Pons (tissue), 1 donor: ENCODE data around the gene CFAP74.

Source experiments
- DNase-seq: peaks from one replicate; pipeline ENCODE4 v3.0.0-alpha.2; 2016; ENCODE audit warnings: low spot score

The CFAP74 gene

DNA sequence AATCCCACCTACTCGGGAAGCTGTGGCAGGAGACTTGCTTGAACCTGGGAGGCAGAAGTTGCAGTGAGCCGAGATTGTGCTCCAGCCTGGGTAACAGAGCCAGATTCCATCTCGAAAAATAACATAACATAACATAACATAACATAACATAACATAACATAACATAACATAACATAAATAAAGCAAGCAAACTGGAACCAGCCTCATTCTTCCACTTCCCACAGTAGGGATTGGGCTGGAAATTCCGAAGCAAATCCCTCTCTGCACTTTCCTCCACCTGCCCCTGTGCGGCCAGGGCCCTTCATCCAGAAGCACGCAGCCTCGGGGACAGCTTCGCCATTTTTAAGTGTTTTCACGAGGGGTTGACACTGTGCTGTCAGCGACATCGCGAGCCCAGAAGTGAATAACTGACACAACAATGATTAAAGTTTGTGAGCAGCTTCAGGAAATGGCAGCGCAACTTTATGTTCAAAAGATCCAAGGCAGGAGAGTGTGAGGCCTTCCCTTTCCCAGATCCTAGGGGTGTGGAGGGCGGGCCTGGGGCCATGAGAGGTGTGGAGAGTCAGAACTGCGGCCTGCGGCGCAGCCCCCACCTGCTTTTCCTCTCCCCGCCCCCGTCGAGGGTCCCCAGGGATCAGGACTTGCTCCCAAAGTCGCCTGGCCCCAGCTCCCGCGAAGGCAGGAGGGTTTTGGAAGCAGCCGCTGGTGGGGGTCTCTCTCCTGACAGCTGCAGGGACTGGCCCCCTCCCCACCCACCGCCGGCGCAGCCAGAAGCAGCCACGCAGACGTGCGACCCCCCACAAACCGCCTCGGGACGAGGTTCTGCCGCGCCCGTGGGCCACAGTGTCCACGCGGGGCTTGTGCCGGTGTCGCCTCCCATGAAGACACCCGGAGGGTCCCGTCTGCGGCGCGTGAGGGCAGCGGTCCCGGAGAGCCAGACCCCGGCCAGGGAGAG is 14.9 kb upstream of the CFAP74 start:
- no peak for DNase-seq

DNA sequence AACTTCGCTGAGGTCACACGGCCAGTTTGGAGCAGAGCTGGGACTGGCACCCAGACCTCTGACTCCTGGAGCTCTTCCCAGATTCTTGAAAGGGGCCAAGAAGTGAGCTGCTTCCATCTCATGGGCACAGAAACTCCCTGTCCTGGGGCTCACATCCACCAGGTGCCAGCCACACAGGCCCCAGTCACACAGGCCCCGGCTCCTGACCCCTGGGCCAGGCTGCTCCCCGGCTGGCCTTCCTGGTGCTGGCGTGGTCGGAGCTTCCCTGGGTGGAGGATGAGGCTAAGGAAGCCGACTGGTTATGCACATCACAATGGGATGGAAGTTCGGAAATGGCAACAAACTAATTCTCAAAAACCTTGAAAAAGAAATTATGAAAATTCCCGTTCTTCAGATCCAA is 12.5 kb upstream of the CFAP74 start:
- no peak for DNase-seq

DNA sequence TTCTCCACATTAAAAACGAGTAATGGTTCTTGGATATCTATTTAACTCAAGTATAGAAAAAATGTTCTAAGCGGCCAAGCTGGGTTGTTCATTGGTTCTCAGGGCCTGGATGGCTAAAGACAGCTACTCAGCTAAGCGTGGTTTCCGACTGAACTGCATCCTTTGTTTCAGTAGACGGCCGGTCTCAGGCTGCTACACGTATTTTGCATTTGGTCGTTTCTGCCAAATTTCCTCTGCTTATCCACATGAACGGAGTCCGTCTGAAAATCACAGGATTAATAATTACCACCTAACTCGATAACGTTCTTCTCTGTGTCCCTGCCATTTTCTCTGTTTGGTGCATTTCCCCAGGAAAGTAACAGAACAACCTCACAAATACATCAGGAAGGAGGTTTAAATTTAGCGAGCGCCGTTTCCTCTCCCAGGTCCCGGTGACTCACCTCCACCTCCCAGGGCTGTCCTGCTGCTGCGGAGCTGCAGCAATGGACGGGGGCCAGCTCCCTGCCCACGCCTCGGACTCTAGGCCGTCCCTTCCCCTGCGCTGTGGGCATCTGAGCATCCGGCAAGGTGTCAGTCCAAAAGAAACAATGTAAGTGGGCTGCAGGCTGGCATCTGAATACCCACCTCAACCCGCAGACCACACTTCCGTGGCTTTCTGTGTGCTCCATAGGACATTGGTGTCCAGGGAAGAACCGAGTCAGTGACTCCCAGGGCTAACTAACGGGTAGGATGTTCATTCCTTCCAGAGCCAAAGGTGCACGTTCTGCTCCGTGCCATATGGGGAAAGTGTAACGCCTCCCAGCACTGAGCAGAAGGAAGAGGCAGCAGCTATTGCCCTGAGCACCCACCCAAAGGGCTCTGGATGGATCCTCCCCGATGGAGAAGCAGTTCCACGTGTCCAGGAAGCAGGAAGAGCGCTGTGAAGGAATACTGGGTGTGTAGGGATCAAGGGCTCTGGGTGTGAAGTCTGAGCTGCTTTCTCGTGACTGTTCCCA is 11.5 kb upstream of the CFAP74 start:
- DNase-seq: no peak

DNA sequence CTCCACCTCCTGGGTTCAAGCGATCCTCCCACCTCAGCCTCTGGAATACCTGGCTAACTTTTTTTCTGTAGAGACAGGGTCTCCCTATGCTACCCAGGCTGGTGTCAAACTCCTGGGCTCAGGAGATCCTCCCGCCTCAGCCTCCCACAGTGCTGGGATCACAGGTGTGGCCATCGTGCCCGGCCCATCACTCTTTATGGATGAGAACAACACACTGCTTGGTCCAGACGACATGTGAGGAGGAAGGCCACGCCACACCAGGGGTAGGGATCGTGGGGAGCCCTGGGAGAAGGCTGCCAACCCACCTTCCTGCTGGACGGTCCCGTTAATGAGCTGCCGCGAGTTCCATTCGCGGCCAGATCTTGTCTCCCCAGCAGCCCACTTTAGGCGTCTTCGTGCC is 10.6 kb upstream of the CFAP74 start:
- no peak for DNase-seq

DNA sequence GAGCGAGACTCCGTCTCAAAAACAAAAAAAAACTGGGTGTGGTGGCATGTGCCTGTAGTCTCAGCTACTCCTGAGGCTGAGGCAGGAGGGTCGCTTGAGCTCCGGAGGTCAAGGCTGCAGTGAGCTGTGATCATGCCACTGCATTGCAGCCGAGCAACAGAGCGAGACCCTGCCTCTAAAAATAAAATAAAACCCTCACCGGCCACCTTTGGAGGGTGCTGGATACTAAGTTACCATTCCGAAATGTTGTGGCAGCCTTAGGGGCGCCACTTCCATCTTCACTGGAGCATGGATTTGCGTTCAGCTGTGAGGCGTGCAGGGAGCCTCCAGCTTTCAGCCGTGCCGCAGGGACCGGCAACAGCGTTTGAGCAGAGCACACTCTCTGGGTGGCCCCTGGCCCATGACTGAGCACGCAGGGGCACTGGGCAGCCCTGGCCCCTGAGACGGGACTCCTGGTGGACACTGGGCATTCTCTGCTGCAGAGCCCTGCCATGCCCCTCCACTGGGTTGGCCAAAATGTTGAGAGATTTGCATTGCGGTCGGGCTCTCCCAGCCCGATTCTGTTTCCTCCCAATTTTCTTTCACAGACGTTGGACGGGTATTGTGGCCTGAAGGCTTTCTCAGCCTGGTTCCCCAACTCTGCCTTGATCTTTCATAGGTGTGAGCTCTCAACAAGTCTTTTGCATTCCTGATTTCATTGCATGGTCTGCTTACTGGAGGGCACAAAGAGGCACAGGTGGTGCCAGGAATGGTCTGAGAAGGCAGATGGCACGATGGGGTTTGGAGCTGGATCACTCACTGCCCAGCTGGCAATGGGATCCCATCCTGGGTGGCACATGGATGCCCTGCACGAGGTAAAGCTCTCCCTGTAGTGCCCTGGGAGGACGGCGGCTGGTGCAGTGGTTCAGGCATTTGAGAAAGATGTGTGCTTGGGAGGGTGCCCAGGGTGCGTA is 5.8 kb upstream of the CFAP74 start:
- DNase-seq: no peak

DNA sequence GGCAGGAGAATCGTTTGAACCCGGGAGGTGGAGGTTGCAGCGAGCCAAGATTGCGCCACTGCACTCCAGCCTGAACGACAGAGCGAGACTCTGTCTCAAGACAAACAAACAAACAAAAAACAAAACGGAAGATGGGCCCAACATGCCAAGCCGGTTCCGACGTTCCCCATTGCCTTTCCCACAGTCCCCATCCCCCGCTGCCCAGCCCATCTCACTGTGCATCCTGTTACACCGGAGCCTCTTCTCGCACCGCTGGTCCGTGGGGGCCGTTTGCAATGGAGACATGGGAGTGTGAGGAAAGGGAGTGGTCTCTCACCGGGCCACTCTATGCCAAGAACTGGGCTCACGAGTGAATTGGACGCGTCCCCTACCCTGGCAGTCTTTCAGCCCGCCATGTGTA is 1.3 kb upstream of the CFAP74 start:
- no peak for DNase-seq

DNA sequence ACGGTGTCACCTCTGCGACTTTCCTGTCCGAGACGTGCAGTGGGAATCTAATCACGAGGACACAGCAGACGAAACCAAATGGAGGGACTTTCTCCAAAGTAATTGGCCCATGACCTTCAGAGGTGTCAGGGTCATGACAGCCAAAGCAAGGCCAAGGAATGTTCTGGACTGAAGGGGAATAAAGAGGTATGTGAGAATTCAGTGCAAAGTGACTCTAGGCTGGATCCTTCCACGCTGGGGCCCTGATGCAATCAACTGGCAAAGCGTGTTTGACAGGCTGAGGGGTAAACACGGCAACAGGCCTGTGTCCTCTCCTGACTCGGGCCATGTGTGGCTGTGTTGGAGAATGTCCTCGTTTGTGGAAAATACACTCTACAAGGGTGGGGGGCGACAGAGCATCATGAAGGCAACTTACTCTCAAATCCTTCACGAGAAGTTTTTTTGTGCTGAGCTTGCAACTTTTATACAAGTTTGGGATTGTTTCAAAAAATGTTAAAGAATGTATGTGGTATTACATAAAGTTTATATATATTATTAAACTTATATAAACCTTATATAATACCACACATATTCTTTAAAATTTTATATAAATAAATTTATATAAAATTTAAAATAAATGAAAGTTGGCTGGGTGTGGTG is 1.7 kb downstream of the CFAP74 start:
- DNase-seq: no peak

DNA sequence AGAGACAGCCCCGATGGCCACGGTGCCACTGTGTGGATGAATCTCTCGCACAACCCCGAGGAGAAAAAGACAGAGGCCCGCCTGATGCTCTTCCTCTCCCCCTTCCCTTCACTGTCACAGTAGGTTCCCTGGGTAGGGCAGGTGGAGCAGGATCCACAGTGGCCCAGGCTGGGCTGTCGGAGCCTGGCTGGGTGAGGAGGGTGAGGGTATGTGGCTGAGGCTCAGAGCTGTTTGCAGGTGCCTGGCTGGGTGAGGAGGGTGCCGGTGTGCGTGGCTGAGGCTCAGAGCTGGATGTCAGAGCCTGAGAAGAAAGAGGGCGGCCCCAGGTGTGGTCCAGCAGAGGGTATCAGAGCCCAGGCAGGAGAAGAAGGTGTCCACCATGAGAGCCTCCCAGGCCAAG is 2.7 kb downstream of the CFAP74 start:
- DNase-seq: no peak

DNA sequence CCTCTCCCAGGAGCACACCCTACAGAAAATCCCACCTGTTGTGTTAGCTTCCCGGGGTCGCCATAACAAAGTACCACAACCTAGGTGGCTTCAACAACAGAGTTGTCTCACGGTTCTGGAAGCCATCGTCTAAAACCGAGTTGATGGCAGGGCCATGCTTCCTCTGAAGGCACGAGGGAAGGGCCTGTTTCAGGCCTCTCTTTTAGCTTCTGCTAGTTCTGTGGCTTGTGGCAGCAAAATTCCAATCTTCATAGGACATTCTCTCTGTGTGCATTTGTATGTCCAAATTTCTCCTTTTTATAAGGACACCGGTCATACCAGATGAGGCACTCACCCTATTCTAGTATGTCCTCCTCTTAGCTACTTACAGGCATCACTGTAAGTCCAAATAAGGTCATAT is 3.2 kb downstream of the CFAP74 start:
- no peak for DNase-seq

DNA sequence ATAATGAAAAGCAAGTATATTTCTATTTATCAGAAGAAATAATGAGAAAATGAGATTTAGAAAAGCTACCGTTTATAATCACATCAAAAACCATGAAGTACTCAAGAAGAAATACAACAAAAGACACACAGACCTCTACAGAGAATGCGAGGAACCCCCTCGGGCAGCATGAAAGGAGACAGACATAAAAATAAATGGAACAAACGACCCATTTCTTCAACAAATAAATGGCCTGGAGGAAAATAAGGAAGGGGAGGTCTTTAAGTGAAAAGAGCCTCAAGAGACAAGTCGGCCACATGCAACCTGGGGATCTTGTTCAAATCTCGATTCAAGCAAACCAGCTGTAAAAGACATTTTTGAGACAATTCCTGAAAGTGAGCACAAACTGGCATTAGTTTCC is 6.0 kb downstream of the CFAP74 start:
- no peak for DNase-seq

DNA sequence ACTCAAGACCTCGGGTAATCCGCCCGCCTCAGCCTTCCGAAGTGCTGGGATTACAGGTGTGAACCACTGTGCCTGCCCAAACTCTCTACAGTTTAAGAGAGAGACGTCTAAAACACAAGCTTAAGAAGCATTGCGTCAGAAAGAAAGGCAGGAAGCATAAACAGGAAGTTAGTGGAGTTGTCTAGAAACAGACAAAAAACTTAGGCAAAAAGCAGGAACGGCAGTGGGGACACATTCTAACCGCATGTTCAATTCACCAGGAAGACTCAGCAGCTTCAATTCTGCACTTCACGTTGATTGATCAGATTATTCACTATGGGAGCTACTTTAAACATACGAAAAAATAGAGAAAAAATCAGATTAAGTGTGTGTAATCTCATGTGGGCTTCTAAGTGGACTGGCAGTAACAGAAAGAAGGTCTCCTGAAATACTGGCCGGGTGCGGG is 7.4 kb downstream of the CFAP74 start:
- DNase-seq: peak; percentile 63

DNA sequence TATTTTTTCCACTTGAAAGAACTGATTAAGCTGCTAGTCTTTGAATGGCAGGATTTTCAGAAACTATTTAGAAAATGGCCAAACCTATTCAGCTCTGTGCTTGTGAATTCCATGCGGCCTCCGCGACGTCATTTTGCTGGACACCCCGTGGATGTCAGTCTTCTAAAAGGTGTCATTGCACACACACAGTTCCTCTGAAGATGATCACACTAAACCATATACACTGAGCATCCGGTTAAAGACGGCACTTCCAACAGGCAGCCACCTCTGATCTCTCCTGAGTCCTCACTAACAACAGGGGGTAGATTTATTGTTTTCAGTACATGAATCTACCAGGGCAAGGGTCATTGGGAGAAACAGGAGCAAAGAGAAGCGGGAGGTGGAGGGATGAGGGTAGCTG is 9.1 kb downstream of the CFAP74 start:
- DNase-seq: no peak

DNA sequence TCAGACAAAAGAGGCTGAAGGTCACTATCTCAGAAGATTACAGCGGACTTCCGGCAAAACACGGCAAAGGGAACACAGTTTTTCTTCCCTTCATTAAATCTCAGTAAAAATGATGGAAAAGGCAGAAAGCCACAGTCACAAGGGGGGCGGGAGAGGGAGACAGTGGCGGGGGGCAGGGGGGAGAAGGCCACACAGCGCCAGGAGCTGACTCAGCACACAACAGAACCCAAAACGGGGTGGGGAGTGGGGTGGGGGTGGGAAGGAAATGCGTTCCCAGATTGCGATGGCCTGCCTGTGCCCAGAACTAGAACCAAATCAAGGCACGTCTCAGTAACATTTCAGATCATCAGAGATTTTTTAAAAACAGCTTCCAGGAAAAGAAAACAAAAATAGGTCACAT is 13.4 kb downstream of the CFAP74 start:
- DNase-seq: no peak

DNA sequence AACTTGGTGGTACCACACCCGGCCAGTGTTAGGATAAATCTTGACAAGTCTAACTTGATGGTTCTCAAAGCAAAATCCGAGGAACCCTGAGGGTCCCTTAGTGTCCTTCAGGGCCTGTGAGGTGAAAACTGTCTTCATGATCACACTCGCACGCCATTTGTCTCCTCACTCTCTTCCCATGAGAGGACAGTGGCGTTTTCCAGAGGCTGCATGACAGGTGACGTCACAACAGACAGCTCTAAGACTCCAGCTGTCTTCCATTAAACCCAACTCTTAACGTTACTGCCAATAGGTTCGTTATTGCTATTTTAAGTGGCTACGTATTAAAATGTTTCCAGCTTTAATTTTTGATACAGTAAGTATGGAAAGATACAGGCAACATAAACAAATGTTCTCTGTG is 13.8 kb downstream of the CFAP74 start:
- no peak for DNase-seq

DNA sequence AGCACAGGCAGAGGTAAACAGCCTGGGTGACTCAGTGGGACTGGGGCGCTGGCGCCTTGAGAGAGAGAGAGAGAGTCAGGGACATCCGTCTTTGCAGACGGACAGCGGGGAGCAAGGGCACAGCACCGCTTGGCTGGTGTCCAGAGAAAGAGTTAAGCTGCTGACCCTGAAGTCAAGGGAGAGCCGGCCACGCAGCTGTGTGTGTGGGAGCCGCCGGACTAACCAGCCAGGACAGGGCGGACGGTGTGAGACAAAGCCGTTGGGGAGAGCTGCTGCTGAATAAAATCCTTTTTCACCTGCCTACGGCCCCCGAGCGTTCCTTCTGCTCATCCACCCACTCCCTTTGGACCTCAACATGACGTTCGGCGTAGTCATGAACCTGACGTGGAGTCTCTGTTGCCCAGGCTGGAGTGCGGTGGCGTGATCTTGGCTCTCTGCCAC is 14.5 kb downstream of the CFAP74 start:
- DNase-seq: no peak

DNA sequence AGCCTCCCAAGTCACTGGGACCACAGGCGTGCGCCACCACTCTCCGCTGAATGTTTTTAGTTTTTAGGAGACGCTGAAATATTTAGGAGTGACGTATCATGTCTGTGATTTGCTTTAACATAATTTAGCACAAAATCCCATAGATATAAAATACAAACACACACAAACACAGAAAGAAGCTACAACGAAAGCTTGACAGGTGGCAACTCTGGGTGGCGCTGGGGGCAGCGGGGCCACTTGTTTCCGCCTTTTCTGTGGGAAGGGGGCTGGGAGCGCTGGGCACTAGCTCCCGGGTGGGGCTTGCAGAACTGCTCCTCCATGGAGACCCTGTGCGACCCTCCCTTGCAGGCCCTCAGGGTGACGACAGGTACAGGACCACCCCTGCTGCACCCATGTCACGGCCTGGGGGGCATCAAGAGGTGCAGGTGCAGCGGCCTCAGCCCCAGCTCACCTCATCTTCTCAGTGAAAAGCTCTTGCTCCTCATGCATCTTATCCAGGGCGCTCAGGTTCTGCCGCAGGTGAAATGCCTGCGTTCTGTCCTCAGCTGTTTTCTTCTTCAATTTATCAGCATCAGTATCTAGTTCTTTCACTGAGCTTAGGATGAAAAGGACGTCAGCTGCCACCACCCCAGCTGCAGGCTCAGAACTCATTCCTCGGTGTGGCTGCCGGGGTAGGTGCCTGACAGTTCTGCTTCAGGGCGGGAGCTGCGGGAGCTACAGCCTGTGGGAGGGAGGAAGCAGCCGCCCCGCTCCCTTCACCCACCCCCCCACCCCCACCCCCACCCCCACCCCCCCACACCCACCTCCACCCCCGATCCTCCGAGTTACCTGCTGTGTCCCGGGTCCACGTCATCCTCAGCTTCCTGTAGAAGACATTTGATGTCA is 15.3 kb downstream of the CFAP74 start:
- DNase-seq: no peak

DNA sequence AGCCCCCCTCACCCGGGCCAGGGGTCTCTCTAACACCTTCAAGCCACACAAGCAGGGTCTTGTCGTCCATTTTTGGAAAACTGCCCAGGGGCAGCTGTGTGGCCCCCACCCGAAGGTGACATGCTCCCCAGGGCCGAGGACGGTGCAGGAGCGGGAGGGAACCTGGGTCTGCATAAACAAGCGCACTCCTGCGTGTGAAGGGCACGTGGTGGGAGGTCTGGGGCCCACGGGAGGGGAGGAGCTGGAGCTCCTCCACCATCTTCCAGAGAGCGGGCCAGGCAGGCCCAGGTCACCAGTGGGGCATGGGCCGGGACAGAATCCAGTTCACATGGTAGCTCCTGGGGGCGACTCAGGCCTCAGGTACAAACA is 16.5 kb downstream of the CFAP74 start:
- DNase-seq: no peak

DNA sequence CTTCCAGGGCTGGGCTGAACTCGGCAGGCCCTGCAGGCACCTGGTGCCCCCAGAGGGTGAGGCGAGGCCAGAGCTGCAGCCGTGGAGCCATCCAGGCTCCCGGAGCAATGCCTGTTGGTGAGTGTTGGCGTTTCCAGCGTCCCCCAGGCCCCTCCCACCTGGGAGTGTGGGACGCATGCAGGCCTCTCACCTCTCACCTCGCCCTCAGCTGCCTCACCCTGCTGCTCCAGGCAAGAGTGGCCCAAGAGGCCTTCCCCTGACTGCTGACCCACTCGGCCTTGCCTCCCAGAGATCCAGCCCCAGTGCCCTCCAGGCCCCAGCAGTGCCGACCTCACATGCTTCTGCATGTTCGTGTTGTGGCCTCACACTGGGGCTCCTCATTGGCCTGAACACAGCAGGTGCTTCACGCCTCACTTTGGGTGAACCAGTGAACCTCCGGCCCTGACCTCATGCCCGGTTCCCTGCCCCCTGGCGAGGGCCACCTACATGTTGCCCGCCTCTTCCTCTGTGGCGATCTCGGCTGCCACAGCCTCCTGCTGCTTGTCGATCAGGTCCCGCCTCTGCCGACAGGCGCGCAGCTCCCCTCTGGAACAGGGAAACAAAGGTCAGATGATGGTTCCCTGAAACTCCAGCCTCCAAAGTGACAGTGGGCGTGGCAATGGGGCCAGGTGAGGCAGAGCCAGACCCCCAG is 17.0 kb downstream of the CFAP74 start:
- no peak for DNase-seq

DNA sequence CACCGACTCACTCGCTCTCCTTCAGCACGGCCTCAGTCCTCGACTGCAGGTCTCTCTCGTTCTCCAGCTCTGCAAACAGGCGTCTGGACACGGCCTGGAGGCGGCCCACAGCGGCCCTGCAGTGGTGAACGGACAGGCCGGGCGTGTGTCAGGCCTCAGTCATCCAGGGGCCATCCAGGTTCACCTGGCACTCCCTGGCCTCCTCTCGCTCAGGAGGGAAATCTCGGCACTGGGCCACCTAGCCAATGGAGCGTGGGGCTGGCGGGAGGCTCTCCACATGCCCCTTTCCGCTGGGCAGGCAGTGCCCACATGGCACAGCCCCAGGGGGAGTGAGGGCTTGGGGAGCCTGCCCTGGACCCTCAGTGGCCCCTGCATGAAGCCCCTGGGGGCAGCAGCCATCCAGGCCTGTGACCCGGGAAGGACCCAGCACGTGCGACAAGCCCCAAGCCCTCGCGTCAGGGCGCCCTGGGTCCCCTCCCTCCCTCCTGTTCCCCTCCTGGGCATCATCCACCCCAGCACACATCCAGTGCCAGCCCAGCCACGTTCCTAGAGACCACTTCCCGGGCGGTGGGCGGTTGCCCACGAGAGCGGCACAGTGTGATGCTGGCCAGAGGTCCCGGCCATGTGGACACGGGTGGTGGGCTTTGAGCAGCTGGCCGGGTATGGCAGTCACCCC is 18.1 kb downstream of the CFAP74 start:
- no peak for DNase-seq
